GM19397 (cell line): Measurements from ENCODE around the gene UBAP1L.
"Not testable (repeated sequence)": the region's sequence is repeated elsewhere in the genome, so short reads cannot be mapped to it uniquely, and the experiment has no call there.

Source experiments
- ATAC-seq: cut with Tn5 transposase; IDR thresholded peaks from one replicate; pipeline ENCODE4 v1.9.1; 2021; ENCODE audit warnings: mild to moderate bottlenecking, moderate library complexity; ENCODE audit not compliant: unreplicated experiment

Gene UBAP1L

GRCh38 chr15:65044724-65045481 lies 70.1 kb downstream of the UBAP1L start, which contains the start of gene SLC51B:
Gene SLC51B, plus strand, starts transcription at chr15:65045387. Its CDS starts 4,618 bp downstream, at chr15:65050005.
- no peak for ATAC-seq

GRCh38 chr15:65044218-65044617 lies 70.8 kb downstream of the UBAP1L start:
- ATAC-seq: not testable (repeated sequence)

DNA sequence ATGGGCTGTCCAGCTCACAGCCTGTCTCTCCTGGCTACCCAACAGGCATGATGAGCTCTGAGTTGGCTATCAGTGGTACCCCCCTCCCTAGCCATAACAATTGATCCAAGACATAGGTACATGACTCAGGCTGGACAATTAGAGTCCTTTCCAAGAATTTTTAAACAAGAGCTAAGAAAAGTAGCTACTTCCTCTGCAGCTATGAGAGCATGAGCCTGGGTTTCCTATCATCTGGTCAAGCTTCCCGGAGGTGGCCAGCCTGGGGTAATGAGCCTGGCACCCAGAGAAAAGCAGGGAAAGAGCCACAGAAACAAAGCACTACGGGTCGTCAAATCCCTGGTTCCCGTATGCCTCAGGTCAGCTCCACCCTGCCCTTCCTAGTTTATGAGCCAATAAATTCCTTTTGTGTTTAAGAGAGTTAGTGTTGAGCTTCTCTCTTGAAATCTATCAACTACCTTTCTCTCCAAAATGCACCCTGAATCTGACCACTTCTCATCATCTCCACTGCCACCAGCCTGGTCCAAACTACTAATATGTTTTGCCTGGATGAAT lies 72.1 kb downstream of the UBAP1L start:
- no peak for ATAC-seq
